PFSK-1 (cell line): Measurements from ENCODE around the gene STAC3.

Experiments
- FOXP2 ChIP-seq: optimal IDR thresholded peaks from 2 replicates; pipeline ENCODE3; 2011; ENCODE audit warnings: borderline replicate concordance, control low read depth, inconsistent platforms; ENCODE audit not compliant: insufficient read depth; ENCODE audit errors: extremely low read length, extremely low read depth
- POLR2AphosphoS5 ChIP-seq: IDR thresholded peaks from 2 replicates; pipeline ENCODE4 v1.6.1; 2012; ENCODE audit warnings: low read depth, mild to moderate bottlenecking, control low read depth, low read length, moderate library complexity
- REST ChIP-seq, 2 experiments: IDR thresholded peaks; 2 replicates each; pipeline versions ENCODE4 v1.6.1 to v1.8.0; 2011 to 2012; ENCODE audit warnings: low read depth in 2 of 2, low read length in 2 of 2, control low read depth in 1 of 2, inconsistent platforms in 1 of 2, mild to moderate bottlenecking in 1 of 2, moderate library complexity in 1 of 2; ENCODE audit not compliant: insufficient read depth in 1 of 2
- SIN3A ChIP-seq: IDR thresholded peaks from 2 replicates; pipeline ENCODE4 v1.6.1; 2012; ENCODE audit warnings: mild to moderate bottlenecking, low read length, moderate library complexity, borderline replicate concordance; ENCODE audit not compliant: insufficient read depth
- TAF1 ChIP-seq: IDR thresholded peaks from 2 replicates; pipeline ENCODE4 v1.6.1; 2012; ENCODE audit warnings: low read length, control low read depth, borderline replicate concordance; ENCODE audit not compliant: insufficient read depth

GRCh38 chr12:57296291-57296690 is 45.3 kb upstream of the STAC3 start:
- TF ChIP-seq POLR2AphosphoS5 (no peak), REST (IDR thresholded peaks at IDR 0.05; ENCODE audit: insufficient read depth in 1 of 2, low read depth in 2 of 2, low read length in 2 of 2) (no peak), TAF1 (no peak), SIN3A (no peak), FOXP2 (no peak)
